ENCODE data around the gene GRIA1.

- TF ChIP-seq CTCF (IDR thresholded peaks at IDR 0.05; ENCODE audit: low read depth, low read length) = no peak
- TF ChIP-seq EZH2phosphoT487 (IDR thresholded peaks at IDR 0.05; ENCODE audit: low read depth) = no peak
These were observed 122.7 kb downstream of the GRIA1 start for GRCh38 chr5:153613144-153613543.
